Hematopoietic multipotent progenitor cell treated with erythropoietin and hydrocortisone succinate and interleukin-3 and kit ligand, for 8 days (in vitro differentiated cells): Measurements from ENCODE around the gene CCDC187.

Source experiments
- DNase-seq: peaks from one replicate; pipeline ENCODE4 v3.0.0-alpha.2; 2015

CCDC187 gene

DNA sequence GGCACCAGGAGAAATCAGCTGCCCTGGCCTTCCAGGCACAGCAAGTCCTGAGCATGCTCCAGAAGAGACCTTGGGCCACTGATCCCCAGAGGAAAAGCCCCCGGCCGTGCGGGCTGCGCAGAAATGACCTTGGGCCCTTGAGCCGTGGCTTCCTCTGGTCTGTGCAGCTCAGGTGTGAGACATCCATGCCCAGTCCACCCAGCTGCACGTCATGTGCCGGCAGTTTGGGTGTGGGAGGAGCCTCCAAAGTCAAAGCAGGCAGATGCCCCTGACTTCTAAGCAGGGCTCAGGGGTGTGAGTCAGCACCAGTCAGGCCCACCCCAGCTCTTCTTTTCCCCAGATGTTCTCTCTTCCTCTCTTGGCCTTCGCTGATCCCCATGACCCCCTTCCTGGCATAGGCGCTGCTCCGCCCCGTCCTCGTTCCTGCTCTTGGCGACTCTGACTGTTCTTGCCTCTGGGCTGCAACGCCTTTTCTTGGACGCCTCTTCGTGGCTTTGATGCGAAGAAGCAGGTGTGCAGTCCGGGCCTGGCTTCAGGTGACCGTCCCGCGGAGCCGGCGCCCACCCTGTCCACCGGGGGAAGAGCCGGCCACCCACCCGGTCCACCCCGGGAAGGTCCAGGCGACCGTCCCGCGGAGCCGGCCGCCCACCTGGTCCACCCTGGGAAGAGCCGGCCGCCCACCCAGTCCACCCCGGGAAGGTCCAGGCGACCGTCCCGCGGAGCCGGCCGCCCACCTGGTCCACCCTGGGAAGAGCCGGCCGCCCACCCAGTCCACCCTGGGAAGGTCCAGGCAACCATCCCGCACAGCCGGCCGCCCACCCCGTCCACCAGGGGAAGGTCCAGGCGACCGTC, 52.4 kb downstream of the CCDC187 start:
- DNase-seq: no peak

DNA sequence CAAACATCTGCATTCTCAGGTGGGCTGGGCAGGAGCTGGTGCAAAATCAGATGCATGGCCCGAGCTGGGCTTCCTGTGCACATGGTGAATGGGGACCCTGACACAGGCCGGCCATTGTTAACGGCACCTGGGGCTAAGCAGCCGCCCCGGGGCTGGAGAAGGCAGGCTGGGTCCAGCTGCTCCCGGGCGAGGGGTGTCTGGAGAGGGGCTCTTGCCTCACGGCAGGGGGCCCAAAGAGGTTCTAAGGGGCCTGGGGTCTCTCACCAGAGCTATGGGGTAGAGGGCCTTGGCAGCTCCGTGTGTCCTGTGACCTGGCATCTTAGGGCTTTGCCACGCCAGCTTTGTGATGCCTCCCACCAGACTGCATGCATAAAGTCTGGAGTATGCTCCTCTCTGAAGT, 53.2 kb downstream of the CCDC187 start:
- DNase-seq: no peak

DNA sequence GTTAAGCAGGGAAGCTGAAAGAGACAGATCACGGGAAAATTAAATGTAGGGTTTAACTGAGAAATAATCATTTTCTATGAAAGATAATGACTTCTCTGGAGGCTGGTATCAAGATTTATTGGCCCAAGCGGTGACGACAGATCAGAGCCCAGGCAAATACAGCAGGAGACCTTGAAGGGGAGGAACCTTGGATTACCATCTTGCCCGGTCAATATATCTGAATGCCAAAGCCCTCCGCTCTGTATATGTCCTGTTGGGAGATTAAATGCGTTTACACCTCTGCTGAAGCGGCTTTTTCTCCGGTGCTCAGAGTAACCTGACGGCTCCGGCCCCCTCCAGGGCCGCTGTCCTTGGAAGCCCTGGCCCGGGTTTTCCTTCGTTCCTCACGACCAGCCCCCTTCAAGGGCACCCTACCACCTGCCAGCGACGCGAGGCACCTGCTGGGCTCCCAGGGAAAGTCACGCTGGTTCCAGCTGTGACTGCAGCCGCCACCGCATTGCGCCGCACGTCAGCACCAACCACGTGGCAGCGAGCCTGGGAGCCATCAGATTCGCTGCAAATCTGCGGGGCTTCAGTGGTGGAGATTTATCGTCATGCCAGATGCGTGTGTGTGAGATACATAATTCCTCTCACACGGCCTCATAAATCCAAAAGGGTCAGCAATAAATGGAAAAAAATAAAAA, 53.9 kb downstream of the CCDC187 start:
- no peak for DNase-seq

DNA sequence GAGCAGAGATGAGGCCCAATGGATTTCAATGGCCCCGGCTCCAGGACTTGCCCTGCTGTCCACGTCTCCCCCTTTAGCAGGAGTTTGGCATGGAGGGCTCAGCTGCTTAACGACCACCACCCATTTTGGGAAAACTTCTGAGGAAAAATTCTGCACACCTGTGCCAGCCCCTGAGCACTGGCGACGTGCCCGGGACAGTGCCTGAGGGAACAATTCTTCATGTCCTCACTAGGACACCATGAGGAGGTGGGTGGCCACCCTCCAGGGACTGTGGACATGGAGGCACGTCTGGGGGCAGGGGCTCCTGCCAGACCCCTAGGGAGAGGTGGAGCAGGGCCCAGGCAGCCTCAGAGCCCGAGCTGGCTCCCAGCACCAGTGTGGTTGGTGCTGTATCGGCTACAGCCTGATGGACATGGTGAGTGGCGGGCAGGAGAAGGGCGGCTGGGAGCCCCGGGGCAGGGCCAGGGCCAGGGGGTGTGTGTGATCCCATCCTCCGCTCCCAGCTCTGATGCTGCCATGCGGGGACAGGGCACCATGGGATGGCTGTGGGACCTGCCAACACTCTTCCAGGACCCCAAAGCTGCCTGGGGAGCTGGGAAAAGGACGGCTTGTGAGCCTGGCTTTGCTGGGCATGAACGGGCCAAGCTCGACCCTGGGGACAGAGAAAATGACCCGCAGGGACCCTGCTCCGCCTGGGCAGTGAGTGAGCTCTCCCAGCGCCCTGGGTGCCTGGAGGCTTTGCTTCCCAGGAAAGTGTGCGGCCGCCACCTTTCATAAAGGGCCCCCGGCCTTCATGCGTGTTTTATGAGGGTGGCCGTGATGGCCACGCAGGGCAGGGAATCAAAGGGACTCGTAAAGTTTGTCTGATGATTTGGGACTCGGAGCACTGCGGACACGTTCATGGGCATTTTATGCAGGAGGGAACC, 54.7 kb downstream of the CCDC187 start:
- no peak for DNase-seq

DNA sequence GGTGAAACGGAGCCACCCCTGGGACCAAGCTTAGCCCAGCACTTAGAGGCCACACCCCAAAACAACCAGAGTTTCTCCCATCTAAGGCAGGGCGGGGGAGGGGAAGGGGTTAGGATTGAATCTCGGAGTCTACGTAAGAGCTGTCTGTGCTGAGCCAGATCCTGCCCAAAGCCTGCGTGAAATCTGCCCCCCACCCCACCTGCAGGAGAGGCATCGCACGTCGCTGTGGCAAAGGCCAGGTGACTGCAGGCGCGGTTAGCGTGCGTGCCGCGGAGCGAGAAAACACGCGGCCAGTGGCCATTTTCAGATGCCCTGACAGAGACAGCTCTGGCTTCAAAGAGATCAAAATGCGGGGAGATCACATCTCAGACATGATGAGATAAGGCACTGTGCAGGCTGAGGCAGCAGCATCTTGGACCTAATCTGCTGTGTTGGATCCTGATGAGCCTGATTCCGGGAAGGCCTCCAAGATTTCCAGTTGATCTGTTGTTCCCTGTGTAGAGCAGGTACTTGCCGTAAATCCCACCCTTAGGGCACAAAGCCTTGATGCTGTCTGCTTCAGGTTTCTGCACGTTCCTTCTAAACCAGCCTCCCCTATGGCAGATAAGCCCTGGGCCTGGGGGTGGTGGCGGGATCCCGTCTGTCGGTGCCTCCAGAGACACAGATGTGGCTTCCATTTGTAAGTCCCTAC, 55.8 kb downstream of the CCDC187 start:
- DNase-seq: no peak

DNA sequence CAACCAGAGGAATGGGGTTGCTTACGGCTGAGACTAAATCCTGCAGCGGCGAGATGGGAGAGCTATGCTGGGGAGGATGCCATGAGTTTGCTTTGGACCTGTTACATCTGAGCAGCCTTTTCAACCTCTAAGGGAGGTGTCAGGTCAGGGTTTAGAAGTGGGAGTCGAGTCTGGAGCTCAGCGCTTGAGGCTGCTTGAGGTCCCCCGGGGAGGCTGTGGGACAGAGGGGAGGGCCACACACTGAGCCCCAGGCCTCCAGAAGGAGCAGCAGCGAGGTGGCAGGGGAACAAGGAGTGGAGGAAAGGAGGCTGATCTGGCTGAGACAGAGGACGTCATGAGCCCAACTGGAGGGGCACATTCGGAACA, 56.4 kb downstream of the CCDC187 start:
- no peak for DNase-seq

DNA sequence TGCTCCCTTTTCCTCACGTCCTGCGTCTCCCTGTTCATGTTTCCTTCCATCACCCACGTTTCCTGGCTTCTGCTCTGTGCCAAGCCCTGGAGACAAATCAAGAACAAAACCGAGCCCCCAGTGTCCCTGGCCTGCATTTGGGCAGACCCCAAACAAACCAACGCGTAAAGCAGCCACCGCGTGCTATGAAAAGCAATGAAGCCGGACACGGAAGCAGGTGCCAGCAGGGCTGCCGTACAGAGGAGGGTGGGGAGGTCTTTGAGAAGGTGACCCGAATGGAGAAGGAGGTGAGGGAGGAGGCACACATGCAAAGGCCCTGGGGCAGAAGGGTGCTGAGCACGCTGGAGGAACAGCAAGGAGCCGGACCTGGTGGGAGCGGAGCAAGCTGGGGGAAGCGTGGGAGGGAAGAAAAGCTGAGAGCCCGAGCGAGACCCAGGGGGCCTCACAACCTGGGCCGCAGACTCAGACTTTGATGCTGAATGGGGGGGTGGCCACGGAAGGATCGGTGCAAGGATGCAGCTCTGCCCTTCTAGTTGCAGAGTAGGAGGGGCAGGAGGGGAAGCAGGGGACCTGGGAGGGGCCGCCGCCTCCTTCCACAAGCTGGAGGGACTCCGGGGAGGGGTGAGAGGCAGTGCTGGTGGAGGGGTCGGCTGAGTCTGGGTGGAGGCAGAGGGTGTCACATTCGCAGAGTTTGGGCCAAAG, 56.9 kb downstream of the CCDC187 start:
- DNase-seq: no peak

DNA sequence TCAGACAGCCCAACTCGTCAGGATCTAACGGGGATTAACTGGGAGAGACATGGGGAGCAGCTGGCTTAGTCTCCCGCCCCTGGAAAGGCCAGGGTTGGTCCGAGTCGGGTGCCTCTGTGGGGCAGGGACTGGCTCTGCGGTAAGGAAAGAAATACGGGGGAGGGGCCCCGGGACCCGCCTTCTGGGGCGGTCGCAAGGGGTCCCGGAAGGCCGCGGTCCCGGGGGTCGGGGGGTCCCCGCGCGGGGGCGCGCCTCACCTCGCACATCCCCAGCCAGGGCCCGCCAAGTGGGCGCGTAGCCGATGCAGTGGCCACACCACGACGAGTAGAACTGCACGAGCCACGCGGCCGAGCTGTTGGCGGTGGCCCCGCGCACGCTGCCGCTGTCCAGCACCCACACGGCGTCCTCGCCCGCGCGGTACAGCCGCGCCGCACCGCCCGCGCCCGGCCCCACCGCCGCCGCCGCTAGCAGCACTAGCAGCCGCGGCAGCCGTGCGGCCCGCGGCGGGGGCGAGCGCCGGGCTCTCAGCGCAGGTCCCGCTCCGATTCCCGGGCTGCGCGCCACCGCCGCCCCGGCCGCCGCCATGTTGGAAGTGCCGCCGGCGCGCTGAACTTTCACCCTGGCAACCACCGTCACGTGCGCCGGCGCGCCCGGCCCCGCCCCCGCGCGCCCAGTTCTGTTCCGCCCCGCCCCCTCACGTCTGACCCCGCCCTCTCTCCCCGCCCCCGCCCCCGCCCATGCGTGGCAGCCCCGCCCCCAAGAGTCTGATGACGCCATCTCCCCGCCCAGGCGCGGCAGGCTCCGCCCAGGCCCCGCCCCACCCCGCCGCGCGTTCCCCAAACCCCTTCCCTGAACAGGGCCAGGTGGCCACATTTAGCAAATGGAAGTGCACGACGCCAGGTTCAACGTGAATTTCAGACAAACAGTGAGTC, 58.4 kb downstream of the CCDC187 start, which contains the start of gene QSOX2:
Gene QSOX2 (minus strand): TSS at position 594 of the 932 bp plus-strand sequence. CDS start 9 bp downstream, at position 585.
- DNase-seq: peak; percentile 74

DNA sequence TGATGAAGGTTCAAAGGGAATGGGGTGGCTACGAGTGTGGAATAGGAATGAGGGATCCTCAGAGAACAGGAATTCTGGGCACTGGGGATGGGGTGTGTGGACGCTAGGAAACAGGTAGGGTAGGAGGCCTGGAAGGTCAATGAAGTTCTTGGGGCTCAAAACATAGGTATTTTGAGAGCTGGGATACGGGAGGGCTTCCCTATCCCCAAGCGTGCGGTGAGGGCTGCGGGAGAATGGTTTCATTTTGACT, 59.0 kb downstream of the CCDC187 start:
- no peak for DNase-seq

DNA sequence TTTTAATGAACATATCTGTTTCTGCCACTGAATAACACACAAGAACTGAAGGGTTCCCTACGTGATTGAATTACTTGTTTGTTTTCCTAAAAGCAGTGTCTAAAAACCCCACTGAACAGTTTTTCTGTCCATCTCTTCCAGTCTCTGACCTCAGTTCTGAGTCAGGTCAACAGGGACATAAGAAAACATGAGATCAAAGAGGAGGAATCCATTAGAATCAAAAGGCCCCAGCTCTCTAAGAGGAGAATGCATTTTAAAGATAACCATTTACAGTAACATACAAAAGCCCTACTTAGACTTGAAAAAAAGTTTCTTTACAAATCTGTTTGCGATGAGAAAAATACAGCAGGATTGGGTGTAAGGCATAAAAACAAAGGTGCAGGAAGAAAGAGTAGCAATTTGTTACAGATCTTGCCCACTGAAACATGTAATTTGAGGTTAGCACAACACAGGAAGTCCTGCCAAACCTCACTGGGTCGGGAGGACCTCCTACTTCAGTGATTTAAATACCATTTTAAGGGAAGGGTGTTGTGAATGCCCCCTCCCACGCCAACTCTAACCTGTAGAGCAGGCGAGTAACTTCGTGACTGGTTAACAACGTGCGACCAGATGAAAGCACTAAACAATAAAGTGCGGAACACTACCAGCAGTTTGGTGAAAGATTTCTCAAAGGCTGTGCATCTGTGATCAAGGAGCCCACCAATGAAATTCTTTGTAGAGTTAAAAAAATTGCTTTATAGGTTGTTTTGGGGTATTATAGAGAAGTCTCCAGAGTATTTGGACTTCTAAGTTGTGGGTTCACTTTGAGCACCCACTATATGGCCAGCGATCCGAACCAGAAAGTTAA, 59.5 kb downstream of the CCDC187 start:
- peak; percentile 38 for DNase-seq

DNA sequence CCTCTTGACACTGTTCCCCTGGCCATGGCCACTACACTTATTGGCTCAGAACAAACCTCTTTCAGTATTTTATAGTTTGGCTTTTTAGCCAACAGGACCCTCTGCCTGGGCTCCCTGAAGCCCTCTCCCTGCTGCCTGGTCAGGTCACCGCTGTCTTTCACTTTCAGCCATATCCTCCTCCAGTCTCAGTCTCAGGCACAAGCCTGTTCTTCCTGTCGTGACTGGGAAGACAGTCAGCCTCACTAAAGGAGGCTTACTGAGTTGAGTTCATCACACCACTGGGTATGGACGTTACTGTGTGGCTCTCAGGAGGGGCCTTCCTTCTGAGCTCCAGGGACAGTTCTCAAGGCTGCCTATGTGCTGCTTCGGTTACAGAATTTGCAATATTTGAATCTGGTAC, 60.3 kb downstream of the CCDC187 start:
- no peak for DNase-seq

DNA sequence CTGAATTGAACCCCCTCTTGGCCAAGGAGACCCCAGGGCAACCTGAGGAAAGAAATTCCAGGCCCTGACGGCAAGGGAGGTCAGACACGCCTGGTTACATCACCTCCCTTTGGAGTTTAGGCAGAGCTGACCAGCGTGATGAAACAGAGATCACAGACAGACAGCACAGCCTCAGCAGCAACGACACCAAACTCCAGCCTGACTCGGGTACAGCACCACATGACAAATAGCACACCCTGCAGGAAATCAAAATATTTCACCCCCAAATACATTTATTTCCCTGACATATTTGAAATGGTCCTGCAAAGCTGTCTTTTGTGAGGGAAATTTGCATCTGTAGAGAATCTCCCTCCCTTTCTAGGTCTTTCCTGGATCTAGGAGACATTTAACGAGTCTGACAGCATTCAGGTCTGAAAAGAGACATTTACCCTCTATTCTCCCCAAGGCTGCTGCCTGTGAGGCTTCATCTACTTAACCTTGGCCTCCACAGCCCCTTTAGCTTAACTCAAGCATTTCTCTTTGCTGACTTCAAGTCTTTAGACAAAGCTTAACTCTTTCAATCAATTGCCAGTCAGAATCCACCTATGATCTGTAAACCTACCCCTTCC, 60.9 kb downstream of the CCDC187 start:
- peak; percentile 66 for DNase-seq

DNA sequence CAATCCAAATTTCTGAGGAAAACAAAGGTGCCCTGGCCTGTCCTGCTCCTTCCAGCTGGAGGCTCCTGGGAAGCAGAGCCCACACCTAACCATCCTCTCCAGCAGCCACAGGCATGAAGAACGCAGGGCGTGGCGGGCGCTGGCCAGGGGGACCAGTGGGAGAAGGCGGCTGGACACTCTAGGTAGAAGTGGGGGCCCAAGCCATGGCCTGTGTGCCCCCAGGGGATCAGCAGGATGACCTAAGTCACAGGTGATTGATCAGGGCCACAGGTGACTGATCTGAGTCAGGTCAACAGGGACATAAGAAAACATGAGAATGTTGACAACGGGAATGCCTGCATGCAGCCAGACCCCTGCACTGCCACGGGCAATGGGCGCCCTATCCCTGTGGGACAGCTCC, 61.6 kb downstream of the CCDC187 start:
- DNase-seq: no peak

DNA sequence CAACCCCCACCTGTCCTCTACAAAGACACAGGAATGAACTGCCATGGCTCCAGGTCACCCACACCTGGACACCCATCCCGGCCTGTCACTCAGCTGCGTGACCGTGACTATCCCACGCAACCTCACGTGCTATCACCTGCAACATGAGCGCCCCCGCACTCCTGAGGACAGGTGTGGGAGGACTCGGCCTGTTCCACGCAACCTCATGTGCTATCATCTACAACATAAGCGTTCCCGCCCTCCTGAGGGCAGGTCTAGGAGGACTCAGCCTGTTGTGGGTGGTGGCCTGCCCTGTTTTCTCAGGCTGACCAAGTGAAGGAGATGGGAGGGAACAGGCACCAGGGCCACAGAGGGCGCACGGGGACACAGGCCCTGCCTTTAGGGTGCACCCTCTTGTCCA, 62.4 kb downstream of the CCDC187 start:
- peak; percentile 46 for DNase-seq

DNA sequence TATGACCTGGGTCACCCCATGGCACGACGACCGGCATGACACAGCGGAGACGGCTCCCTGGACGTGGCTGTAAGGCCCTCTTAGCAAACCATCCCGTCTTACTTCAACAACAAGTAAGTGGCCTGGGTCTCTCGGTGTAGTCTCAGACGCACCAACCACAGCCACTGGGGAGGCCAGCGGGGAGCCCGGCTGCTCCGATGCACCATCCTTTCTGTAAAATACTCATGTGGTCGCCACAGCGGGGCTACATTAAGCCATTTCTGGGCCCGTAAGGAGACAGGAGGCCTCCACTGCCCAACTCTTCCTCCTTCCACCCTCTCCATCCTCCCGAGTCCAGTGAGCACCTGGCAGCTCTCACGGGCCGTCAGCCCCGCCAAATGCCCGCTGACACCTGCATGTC, 63.0 kb downstream of the CCDC187 start:
- DNase-seq: no peak

DNA sequence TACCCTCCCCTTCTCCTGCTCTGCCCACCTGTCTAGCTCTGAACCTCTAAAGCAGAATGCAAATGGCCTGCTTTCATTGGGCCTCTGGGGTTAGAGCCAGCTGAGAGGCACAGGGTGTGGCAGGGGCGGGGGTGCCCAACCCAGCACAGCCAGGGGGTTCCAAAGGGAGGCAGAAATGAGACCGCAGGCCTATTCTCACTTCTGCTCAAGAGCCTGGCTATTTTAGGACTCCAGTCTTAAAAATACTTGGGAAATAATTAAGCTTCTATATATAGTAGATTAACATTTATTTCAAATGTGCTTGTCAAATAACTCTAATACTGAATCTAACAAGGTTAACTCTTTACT, 63.9 kb downstream of the CCDC187 start:
- peak; percentile 51 for DNase-seq

DNA sequence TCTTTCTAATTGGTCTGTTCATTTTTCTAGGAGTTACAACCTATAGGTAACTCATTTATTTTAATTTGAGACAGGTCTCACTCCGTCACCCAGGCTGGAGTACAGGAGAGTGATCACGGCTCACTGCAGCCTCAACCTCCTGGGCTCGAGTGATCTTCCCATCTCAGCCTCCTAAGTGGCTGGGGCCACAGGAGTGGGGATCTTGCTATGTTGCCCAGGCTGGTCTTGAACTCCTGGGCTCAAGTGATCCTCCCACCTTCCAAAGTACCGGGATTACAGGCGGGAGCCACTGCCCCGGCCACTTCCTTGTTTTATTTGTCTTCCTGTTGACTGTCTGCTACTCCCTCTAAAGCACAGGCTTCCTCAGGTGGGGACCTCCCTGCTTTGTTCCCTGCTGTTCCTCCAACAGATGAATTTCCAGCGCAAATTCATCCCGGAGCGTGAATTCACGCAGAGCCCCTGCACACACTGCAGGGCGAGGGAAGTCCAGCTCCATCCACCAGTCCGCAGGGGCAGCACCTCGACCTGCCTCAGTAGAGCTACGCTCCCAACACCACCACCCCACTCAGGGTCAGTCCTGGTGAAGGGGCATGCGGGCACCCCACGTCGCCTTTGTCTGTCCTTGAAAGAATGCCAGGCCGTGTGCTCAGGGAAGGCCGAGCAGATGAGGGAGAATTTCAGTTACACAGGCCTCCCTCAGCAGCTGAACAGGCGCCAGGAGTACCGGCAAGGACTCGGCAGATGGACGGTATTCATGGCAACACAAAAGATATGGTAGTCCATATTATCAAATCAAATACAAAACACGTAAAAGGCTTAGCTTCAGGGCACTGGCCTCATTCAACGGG, 64.5 kb downstream of the CCDC187 start:
- no peak for DNase-seq

DNA sequence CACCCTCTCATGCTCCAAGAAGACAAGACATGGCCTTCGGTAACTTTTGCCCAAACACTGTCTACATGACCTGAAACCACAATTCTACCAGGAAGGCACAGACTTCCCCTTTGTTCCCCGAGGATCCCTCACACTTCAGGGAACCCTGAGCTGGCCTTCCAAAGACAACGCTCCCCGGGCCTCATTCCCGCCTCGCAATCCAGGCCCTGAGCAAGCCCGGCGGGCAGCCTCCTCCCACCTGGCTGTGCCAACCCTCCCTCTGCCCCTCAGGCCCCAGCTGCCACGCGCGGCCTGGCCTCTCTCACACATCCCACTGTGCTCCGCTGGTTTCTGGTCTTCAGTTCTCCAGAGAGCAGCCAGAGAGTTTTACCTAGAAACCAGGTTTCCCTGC, 65.6 kb downstream of the CCDC187 start:
- no peak for DNase-seq
